Endothelial cell (in vitro differentiated cells): ENCODE results near the gene SMG5. TPM values are rescaled to one million over a fixed set of nuclear protein-coding genes. Genes with fewer than 3 reads are reported as not detected.

Experiments used
- DNase-seq: peaks from one replicate; pipeline ENCODE4 v3.0.0; 2021; ENCODE audit warnings: low spot score
- H3K27ac Mint-ChIP-seq: one replicate; pipeline ENCODE4 v1.8.0; 2021; ENCODE audit warnings: mixed read lengths, inconsistent platforms; ENCODE audit not compliant: unreplicated experiment
- H3K27me3 Mint-ChIP-seq: one replicate; pipeline ENCODE4 v1.8.0; 2021; ENCODE audit warnings: mild to moderate bottlenecking, moderate library complexity, mixed read lengths, inconsistent platforms; ENCODE audit not compliant: unreplicated experiment
- H3K36me3 Mint-ChIP-seq: one replicate; pipeline ENCODE4 v1.8.0; 2021; ENCODE audit warnings: mild to moderate bottlenecking, low read depth, mixed read lengths, inconsistent platforms; ENCODE audit not compliant: unreplicated experiment
- H3K4me1 Mint-ChIP-seq: one replicate; pipeline ENCODE4 v1.8.0; 2021; ENCODE audit warnings: mild to moderate bottlenecking, mixed read lengths, inconsistent platforms; ENCODE audit not compliant: unreplicated experiment
- H3K4me3 Mint-ChIP-seq: one replicate; pipeline ENCODE4 v1.8.0; 2021; ENCODE audit warnings: mild to moderate bottlenecking, mixed read lengths, inconsistent platforms; ENCODE audit not compliant: unreplicated experiment
- H3K9me3 Mint-ChIP-seq: one replicate; pipeline ENCODE4 v1.8.0; 2021; ENCODE audit warnings: mixed read lengths, inconsistent platforms; ENCODE audit not compliant: unreplicated experiment
- total RNA-seq: library from RNA; stranded (reverse); fragmentation: NEBNext Ultra II Directional; extraction: Animal tissue kit (Norgen Biotek cat#: 25700); gene quantifications from one replicate; pipeline ENCODE4 v1.2.1, GENCODE V29; 2021; ENCODE audit not compliant: unreplicated experiment
- TF ChIP-seq, protein P1 (sequence below): fragments of 200-600 bp; sonication (generic); IDR thresholded peaks from one replicate; pipeline ENCODE4 v1.5.0; 2021; ENCODE audit warnings: antibody characterized with exemption; ENCODE audit not compliant: unreplicated experiment

The SMG5 gene
- total RNA-seq, 1 donor from 2014 or later: 75.2 TPM

DNA sequence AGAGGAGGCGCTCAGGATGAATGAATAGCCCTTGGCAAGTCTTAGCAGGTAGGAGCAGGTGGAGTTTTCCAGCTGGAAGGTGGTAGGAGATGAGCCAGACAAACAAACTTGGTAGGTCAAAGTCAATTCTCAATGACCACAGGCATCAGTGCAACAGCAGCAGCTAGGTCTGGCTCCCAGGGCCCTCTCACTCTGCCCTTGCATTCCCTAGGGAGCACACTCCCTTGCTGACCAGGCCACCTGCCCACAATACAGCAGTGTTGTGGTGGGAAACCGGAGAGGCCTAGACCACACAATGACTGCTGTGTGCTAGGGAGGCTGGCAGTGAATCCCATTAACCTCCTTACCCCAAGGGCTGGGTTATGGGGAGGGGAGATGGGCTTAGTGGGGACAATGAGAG is 21.7 kb downstream of the SMG5 start:
- Mint-ChIP-seq H3K27me3 (peaks cover 4% of the 10 kb centered on the region), H3K36me3 (peaks cover 56% of the 10 kb centered on the region), H3K4me1 (peaks cover 8% of the 10 kb centered on the region), H3K9me3 (no peaks in the 10 kb centered on the region), H3K4me3 (peak overlapping the region; percentile 64), H3K27ac (peak overlapping the region; percentile 36)
- no peak for DNase-seq
- TF ChIP-seq, protein P1, sequence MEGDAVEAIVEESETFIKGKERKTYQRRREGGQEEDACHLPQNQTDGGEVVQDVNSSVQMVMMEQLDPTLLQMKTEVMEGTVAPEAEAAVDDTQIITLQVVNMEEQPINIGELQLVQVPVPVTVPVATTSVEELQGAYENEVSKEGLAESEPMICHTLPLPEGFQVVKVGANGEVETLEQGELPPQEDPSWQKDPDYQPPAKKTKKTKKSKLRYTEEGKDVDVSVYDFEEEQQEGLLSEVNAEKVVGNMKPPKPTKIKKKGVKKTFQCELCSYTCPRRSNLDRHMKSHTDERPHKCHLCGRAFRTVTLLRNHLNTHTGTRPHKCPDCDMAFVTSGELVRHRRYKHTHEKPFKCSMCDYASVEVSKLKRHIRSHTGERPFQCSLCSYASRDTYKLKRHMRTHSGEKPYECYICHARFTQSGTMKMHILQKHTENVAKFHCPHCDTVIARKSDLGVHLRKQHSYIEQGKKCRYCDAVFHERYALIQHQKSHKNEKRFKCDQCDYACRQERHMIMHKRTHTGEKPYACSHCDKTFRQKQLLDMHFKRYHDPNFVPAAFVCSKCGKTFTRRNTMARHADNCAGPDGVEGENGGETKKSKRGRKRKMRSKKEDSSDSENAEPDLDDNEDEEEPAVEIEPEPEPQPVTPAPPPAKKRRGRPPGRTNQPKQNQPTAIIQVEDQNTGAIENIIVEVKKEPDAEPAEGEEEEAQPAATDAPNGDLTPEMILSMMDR: no peak

- DNase-seq: no peak
- peak overlapping the region; percentile 71 for H3K4me3 Mint-ChIP-seq
- peaks cover 52% of the 10 kb centered on the region for H3K36me3 Mint-ChIP-seq
- H3K4me1 Mint-ChIP-seq: peaks cover 8% of the 10 kb centered on the region
- no peaks in the 10 kb centered on the region for H3K9me3 Mint-ChIP-seq
- H3K27ac Mint-ChIP-seq: peak overlapping the region; percentile 7
- TF ChIP-seq, protein P1: no peak
- peaks cover 4% of the 10 kb centered on the region for H3K27me3 Mint-ChIP-seq
Observed at GRCh38 chr1:156259805-156260204, 22.8 kb downstream of the SMG5 start.

GRCh38 chr1:156258859-156259258 is 23.8 kb downstream of the SMG5 start:
- Mint-ChIP-seq H3K27me3 (peaks cover 6% of the 10 kb centered on the region), H3K9me3 (no peaks in the 10 kb centered on the region), H3K4me3 (no peak overlapping the region), H3K27ac (no peak overlapping the region), H3K36me3 (peaks cover 50% of the 10 kb centered on the region), H3K4me1 (peaks cover 10% of the 10 kb centered on the region)
- TF ChIP-seq, protein P1: no peak
- DNase-seq: no peak

DNA sequence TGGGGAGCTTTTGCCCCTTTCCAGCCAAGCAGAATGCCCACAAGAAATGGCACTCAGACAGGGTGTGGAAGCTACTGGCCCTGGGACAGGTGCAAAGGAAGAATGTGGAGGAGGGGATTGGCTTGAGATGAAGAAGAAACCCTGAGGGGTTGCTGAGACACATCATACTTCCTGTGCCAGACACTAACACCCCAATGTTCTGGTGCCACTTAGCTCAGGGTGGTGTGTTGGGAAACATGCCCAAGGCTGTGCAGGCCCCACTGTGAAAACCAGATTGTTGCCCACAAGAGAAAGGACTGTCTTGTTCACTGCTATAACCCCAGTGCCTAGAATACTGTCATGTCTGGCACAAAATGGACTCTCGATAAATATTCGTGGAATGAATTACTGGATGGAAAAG is 24.9 kb downstream of the SMG5 start:
- Mint-ChIP-seq H3K27me3 (peaks cover 9% of the 10 kb centered on the region), H3K27ac (no peak overlapping the region), H3K9me3 (no peaks in the 10 kb centered on the region), H3K4me1 (peaks cover 12% of the 10 kb centered on the region), H3K36me3 (peaks cover 48% of the 10 kb centered on the region), H3K4me3 (peak overlapping the region; percentile 21)
- TF ChIP-seq, protein P1: no peak
- DNase-seq: no peak

- DNase-seq: no peak
- peaks cover 6% of the 10 kb centered on the region for H3K27me3 Mint-ChIP-seq
- TF ChIP-seq, protein P1: no peak
Observed at GRCh38 chr1:156253634-156254033, 29.0 kb downstream of the SMG5 start.

More at GRCh38 chr1:156253634-156254033, 29.0 kb downstream of the SMG5 start:
- no peaks in the 10 kb centered on the region for H3K9me3 Mint-ChIP-seq
- no peak overlapping the region for H3K4me3 Mint-ChIP-seq
- peaks cover 38% of the 10 kb centered on the region for H3K36me3 Mint-ChIP-seq
- H3K4me1 Mint-ChIP-seq: peaks cover 39% of the 10 kb centered on the region
- H3K27ac Mint-ChIP-seq: no peak overlapping the region
